GM19238 (cell line): Measurements from ENCODE around the gene GLRX5.

ENCODE experiments used
- DNase-seq: peaks from one replicate; pipeline ENCODE4 v3.0.0; 2011; ENCODE audit warnings: low spot score; ENCODE audit not compliant: insufficient read length

The GLRX5 gene

GRCh38 chr14:95534299-95535225 is at the start of gene GLRX5:
GLRX5 (plus strand) TSS chr14:95535050; CDS start chr14:95535090, 40 bp downstream.
- DNase-seq: peak; percentile 96

DNA sequence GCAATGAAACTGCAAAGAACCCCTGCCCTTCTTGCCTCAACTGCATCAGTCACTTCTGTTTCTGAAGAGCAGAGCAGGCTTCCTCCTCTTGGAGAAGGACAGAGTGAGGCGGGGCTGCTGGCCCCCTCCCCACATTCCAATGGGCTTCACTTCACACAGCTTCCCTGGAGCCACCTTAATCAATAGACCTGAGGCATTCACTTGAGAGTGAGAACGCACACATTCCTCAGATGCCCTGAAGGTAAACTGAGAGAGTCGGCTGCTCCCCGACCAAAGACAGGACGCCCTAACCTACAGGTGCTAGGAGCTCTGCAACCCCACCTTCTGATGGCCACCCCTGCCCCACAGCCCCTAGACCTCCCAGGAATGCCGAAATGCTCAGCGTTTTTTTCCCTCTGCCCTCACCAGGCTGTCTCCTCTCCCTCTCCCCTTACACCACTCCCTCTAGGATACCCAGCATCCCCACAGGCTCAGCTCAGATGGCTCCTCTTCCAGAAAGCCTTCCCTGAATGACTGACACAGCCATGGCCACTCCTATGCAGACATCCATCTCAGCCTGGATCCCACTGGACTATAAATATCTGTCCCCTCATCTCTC is 49.5 kb upstream of the GLRX5 start:
- no peak for DNase-seq

GRCh38 chr14:95486875-95487668 is 47.8 kb upstream of the GLRX5 start:
- DNase-seq: no peak

GRCh38 chr14:95487669-95488084 is 47.2 kb upstream of the GLRX5 start:
- DNase-seq: no peak

DNA sequence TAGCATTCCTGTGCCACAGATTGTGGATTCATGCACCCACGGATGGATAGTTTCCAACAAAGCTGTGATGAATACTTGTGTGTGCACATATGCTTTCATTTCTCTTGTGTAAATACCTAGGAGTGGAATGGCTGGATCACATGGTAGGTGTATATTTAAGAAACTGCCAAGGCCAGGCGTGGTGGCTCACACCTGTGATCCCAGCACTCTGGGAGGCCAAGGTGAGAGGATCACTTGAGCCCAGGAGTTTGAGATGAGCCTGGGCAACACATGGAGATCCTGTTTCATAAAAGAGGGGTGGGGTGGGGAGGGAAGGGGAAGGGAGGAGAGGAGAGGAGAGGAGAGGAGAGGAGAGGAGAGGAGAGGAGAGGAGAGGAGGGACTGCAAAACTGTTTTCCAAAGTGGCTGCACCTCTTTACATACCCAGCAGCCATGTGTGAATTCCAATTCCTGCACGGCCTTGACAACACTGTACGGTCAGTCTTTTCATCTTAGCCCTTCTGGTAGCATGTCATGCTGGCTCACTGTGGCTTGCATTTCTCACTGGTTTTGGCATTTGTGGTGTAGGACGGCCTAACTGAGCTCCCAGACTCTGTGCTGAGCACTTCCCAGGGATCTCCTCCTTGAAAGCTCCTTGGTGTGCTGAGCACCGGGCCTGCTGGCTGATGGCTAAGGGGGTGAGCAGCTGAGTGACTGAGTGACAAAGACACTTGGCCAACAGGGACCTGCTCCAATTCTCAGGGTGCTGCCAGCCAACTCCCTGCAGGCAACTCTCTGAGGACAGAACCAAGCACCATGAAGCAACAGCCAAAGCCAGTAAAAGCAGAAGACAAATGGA is 46.3 kb upstream of the GLRX5 start:
- no peak for DNase-seq

GRCh38 chr14:95489214-95490137 is 45.4 kb upstream of the GLRX5 start:
- no peak for DNase-seq

DNA sequence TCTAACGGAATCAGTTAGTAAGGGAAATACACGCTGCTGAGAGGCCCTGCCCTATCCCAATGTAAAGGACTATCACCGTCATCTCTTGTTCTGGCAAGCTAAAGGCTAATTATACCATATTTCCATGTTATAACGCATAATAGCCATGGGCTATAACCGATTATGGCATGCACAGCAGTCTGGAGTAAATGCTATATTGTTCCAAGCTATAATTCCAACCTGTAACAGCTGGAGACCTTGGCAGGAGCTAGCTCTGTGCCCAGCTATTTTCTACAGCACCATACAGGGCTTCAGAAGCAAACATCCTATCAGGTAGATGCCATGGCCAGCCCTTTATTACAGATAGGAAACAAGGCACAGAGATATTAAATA is 44.7 kb upstream of the GLRX5 start:
- DNase-seq: no peak

DNA sequence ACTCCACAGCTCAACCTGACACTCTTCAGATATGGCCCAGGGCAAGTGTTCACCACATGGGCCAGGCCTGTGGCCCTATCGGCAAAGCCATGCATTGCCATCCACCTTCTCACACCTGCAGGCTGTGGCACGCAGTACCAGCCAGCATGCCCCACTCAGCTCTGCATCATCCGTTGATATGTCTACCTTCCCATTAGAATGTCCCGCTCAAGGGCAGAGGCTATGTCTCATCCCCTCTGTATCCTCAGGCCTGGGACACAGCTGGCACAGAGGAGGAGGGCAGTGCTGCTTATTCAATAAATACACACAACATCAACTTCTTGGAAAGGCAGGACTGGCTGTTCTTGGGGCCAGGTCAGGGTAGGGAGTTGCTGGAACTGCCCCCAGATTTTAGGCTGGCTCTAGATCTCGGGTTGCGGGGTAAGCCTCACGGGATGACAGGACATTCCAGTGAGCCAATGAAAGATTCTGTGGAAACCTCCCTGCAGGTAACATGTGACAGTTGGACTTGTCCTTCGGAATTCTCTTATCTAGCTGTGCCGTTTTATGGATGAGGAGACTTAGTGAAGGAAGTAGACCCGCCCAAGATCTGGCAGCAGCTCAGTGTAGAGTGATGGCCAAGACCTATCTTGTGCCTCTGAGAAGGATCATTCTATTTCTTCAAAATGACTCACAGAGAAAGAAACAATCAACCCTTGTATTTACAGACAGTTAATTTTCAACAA is 44.0 kb upstream of the GLRX5 start:
- no peak for DNase-seq

DNA sequence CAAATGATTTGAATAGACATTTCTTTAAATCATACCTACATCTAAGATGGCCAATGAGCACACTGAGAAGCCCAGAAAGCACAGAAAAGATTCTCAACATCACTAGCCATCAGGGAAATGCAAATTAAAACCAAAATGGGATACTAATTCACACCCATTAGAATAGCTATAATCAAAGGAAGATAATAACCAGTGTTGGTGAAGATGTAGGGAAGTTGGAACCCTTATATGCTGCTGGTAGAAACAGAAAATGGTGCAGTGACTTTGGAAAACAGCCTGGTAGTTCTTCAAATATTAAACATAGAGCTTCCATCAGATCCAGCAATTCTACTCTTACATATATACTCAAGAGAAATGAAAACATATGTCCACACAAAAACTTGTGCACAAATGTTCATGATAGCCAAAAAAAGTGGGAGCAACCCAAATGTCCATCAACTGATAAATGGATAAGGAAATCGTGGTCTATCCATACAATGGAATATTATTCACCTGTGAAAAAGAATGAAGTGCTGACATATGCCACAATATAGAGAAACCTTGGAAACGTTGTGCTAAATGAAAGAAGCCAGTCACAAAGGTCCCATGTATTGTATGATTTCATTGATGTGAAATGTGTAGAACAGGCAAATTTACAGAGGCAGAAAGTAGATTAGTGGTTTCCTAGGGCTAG is 42.8 kb upstream of the GLRX5 start:
- no peak for DNase-seq

DNA sequence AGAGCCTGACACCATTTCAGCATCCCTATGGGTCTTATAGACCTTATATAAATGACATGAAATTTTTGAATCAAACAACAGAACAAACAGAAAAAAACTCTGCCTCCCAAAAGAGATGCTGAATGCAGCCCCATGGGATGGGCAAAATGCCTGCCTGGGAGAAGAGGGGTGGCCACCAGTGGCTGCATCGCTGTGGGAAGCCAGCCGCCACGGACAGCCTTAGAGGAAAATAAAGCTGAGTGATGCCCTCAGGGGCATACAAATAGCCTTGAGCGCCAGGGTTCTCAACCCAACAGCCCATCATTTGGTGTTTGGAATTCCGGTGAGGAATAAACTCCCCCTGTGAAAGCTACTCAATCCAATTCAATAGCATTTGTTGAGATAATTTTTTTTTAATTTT is 41.3 kb upstream of the GLRX5 start:
- no peak for DNase-seq

- no peak for DNase-seq
Measured at GRCh38 chr14:95493976-95494375, 40.9 kb upstream of the GLRX5 start.

DNA sequence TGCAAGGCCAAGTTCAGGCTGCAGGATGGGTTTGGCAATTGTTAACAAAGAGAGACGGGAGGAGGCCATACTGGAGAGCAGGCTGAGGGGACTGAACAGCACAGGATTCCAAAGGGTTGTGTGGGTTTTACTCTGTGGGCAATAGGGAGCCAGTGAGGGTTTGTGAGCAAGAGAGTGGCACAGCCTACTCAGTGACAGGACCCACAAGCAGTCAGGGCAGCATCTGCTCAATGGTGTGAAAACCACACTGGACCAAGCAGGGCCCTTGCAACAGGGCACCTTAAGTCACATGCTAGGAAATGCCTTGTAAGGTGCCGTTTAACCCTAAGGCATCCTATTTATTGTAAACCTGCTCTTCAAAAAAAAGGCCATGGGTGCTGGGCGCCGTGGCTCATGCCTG is 40.4 kb upstream of the GLRX5 start:
- no peak for DNase-seq

DNA sequence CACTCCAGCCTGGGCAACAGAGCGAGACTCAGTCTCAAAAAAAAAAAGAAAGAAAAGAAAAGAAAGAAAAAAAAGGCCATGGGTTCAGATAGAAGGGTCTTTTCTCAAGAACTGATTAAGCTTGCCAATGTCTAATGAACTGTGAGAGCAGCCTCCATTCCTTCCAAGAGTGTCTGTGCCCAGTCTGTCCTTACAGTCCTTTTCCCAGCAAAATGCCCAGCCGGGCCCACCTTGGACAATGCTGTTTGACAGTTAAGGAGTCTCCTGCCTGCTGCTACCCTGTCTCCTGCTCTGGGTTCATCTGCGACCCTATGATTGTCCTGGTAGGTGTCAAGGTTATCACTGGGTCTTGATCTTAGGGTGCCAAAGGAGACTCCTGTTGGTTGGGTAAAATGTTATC is 39.8 kb upstream of the GLRX5 start:
- no peak for DNase-seq

GRCh38 chr14:95495538-95496025 is 39.3 kb upstream of the GLRX5 start:
- DNase-seq: peak; percentile 79

DNA sequence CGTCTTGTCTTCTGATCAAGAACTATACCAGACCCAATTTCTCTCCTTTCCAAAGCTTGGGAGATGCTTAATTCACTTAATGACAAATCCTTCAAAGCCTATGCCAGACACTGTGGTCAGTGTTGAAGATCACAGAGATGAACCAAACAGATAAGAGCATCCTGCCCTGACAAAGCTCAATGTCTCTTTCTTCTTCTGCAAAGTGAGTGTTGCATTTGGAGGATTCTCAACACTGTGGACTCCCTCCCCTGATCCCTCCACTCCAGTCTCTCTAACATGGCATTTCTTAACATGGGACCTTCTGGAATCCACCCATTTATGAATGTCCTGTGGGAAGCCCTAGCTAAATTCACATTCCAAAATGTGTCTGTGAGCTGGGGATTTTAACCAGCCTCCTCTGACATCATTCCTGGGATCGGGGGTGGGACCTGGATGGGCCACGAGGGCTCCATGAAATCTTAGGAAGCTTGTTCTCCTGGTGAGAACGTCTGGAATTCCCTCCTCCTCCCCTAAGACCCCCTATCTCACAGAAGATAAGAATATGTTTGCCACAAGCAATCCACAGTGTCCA is 38.7 kb upstream of the GLRX5 start:
- no peak for DNase-seq

- no peak for DNase-seq
Measured at GRCh38 chr14:95496690-95497259, 38.1 kb upstream of the GLRX5 start.

DNA sequence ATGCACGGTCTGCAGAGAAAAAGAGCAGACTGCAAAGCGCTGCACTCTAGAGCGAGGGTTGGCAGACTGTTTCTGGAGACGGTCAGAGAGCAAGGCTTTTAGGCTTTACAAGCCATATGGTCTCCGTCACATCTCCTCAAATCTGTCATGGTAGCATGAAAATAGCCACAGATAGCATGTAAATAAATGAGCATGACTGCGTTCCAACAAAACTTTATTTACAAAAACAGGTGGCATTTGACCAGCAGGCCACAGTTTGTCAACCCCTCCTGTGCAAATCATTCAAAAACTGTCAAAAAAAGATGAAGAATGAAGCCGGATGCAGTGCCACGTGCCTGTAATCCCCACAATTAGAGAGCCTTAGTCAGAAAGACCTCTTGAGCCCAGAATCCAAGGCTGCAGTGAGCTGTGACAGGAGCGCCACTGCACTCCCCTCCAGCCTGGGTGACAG is 37.3 kb upstream of the GLRX5 start:
- no peak for DNase-seq
